Subcutaneous adipose tissue (tissue), 4 donors: Measurements from ENCODE around the gene GNAO1. TPM values are rescaled to one million over a fixed set of nuclear protein-coding genes. Genes with fewer than 3 reads are reported as not detected.

Experiments used
- total RNA-seq, 4 donors: library from RNA; depleted of rRNA; stranded (reverse); fragments of >200 nt; gene quantifications; one replicate each; pipeline ENCODE4 v1.1.0, GENCODE V29; 2016
- TF ChIP-seq, protein P1 (sequence below): fragments of 450-650 bp; IDR thresholded peaks from one replicate; pipeline ENCODE4 v1.5.1; 2016; ENCODE audit warnings: low read depth, mild to moderate bottlenecking, control low read depth, antibody characterized with exemption, moderate library complexity

The GNAO1 gene
- total RNA-seq, 4 donors from 2014 or later = 0.44 to 1.6 (median 0.63) TPM

- TF ChIP-seq, protein P1, sequence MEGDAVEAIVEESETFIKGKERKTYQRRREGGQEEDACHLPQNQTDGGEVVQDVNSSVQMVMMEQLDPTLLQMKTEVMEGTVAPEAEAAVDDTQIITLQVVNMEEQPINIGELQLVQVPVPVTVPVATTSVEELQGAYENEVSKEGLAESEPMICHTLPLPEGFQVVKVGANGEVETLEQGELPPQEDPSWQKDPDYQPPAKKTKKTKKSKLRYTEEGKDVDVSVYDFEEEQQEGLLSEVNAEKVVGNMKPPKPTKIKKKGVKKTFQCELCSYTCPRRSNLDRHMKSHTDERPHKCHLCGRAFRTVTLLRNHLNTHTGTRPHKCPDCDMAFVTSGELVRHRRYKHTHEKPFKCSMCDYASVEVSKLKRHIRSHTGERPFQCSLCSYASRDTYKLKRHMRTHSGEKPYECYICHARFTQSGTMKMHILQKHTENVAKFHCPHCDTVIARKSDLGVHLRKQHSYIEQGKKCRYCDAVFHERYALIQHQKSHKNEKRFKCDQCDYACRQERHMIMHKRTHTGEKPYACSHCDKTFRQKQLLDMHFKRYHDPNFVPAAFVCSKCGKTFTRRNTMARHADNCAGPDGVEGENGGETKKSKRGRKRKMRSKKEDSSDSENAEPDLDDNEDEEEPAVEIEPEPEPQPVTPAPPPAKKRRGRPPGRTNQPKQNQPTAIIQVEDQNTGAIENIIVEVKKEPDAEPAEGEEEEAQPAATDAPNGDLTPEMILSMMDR = no peak
Measured at GRCh38 chr16:56260378-56261160, 69.3 kb downstream of the GNAO1 start.

DNA sequence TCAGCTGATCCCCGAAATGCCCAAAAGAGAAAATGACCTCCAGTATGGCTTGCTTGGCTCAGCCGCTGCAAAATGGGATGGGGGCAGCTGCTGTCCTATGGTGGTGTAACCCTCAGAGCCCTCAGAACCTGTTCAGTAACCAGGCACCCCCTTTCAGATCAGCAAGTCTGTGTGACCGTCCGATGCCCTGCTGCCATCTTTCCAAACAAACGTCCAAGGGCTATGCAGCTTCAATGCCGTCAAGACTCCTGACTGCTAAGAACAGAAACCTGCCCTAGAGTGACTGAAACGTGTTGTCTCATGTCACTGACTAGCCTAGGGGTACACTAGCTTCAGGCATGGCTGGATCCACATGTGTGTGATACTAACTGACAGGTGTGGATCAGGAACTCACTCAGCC lies 70.4 kb downstream of the GNAO1 start:
- TF ChIP-seq, protein P1 = no peak

GRCh38 chr16:56262148-56262547 lies 70.9 kb downstream of the GNAO1 start:
- TF ChIP-seq, protein P1 = no peak

DNA sequence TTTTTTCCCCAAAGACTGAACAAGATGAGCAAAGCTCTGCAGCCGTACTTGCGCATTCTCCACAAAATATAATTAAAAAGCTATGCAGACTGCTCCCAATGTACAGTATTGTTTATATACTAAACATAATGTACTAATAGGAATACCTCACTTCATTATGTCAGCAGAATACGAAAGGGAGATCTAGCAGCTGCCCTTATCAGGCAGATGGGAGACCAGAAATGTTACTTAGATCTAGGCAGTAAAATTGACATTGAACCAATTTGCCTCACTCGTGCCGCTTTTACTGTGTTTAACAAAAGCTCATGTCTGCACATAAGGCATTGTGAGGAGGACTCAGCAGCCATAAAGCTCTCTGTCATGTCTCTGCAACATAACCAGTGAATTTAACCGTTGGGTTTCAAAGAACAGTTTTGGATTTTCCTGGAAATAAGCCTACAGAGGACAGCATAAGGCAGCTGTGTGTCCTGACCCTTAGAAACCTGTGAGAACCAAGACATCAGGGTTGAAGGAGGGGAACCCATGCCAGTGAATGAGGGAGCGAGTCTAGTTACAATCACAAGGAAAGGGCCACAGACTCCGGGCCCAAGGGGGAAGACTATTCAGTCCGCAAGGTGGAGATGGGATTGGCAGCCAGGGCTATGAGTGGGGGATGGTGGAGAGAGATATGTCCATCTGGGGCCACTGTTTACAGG lies 71.4 kb downstream of the GNAO1 start:
- TF ChIP-seq, protein P1 = no peak

- TF ChIP-seq, protein P1 = no peak
Measured at GRCh38 chr16:56263711-56264608, 72.7 kb downstream of the GNAO1 start.

GRCh38 chr16:56264609-56264972 lies 73.3 kb downstream of the GNAO1 start:
- TF ChIP-seq, protein P1 = no peak
